Inflammatory macrophage (primary cell): ENCODE data around the gene BRAF.
A peak's percentile ranks its signal among the peaks of the same experiment; 100 is the strongest.
"Not testable (repeated sequence)": the region's sequence is repeated elsewhere in the genome, so short reads cannot be mapped to it uniquely, and the experiment has no call there.

Source experiments
- DNase-seq, 2 donors: peaks; one replicate each; pipeline ENCODE4 v3.0.0-alpha.2; 2020 to 2022

The BRAF gene

GRCh38 chr7:140767418-140767817 is 157.3 kb downstream of the BRAF start:
- DNase-seq, result no peak

DNA sequence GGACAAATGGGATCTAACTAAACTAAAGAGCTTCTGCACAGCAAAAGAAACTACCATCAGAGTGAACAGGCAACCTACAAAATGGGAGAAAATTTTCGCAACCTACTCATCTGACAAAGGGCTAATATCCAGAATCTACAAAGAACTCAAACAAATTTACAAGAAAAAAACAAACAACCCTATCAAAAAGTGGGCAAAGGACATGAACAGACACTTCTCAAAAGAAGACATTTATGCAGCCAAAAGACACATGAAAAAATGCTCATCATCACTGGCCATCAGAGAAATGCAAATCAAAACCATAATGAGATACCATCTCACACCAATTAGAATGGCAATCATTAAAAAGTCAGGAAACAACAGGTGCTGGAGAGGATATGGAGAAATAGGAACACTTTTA is 159.3 kb downstream of the BRAF start:
- not testable (repeated sequence) for DNase-seq

- DNase-seq, result not testable (repeated sequence)
Observed at GRCh38 chr7:140763166-140763565, 161.6 kb downstream of the BRAF start.

DNA sequence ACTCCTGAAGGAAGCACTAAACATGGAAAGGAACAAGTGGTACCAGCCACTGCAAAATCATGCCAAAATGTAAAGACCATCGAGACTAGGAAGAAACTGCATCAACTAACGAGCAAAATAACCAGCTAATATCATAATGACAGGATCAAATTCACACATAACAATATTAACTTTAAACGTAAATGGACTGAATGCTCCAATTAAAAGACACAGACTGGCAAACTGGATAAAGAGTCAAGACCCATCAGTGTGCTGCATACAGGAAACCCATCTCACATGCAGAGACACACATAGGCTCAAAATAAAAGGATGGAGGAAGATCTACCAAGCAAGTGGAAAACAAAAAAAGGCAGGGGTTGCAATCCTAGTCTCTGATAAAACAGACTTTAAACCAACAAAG is 163.4 kb downstream of the BRAF start:
- DNase-seq, result not testable (repeated sequence)

DNA sequence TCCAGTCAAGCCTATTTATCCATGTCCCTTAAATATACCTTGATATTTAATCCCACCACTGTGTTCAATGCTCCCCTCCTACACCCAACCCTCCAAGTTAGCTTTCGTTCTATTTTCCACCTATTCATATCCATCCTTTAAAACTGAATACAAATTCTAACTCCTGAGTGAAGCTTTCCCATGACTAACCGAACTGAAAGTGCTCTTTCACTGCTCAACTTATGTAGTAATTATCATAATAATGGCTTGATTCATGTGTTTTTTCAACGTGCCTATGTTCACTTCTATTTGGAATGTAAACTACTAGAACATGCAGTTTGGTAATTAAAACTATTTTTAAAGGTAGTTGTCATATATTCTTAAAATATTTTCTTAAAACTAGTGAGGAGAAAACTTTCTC is 170.2 kb downstream of the BRAF start:
- DNase-seq, result no peak

GRCh38 chr7:140752533-140752932 is 172.2 kb downstream of the BRAF start:
- DNase-seq, result peak; percentile 1 to 53

DNA sequence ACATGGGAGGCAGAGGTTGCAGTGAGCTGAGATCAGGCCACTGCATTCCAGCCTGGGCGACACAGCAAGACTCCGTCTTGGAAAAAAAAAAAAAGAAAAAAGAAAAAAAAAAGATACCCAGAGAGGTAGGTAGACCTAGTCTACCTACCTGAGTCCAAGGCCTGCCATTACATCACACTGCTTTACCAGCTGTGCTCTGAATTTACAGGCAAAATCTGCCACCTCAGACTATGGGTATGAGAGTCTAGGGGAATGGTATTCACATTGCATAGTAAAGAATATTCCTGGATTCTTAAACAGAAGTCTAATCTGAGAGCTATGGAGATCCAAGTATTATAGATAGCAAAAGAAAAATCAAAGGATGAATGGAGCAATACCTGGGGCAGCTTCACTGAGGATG is 178.0 kb downstream of the BRAF start:
- no peak for DNase-seq

DNA sequence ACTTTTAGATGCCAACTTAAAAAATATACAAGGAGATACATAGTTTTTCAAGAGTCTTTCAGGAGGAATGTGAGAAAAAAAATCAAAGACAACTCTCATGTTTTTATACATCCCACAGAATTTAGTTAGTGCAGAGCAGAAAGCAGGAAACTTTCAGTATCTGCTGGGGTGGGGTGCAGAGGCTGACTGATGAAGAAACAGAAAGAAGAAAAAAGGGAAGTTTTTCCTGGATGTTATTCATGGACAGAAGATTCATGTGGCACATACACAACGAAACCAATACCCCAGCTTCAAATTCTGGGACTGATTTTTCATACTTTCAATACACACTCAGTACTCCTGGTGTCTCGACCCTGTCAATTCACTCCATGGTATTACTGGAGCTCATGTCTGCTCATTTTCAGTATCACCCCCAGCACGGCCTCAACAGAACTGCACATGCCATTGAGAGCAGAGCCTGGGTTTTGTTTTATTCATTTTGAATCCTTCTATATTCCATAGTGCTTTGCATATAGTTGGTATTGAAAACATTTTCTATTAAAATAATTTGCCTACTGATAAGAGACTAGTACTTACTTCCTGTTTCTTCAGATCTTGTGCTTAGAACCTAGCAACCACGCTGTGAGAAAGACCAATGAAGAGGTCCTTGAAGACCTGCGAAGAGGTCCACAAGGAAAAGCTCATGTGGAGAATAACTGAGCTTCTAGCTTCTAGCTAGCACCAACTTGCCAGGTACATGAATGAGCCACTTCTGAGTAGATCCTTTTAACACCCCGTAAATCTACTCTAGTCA is 179.3 kb downstream of the BRAF start:
- peak; percentile 11 to 25 for DNase-seq

GRCh38 chr7:140744005-140744404 is 180.7 kb downstream of the BRAF start:
- no peak for DNase-seq

DNA sequence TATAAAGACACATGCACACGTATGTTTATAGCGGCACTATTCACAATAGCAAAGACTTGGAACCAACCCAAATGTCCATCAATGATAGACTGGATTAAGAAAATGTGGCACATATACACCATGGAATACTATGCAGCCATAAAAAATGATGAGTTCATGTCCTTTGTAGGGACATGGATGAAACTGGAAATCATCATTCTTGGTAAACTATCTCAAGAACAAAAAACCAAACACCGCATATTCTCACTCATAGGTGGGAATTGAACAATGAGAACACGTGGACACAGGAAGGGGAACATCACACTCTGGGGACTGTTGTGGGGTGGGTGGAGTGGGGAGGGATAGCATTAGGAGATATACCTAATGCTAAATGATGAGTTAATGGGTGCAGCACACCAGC is 181.5 kb downstream of the BRAF start:
- DNase-seq, result not testable (repeated sequence)

DNA sequence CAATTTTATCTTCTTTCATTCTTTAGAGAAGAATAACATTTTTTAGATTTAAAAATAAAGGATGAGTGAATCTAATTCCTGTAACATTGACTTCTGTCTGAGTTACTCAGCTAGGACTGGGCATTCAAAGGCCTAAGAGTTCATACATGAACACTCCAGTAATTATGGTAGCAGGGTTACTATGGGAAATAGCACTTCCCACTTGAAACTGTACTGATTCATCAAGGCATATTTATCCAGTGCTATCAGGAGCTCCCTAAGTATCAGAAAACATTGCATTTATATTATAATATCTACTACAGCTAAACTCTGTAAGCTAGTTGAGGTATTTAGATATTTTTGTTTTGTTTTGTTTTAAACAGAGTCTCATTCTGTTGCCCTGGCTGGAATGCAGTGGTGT is 186.4 kb downstream of the BRAF start:
- DNase-seq, result no peak

GRCh38 chr7:140734729-140735128 is 190.0 kb downstream of the BRAF start:
- no peak for DNase-seq

GRCh38 chr7:140734096-140734495 is 190.6 kb downstream of the BRAF start:
- no peak for DNase-seq

GRCh38 chr7:140732416-140732815 is 192.3 kb downstream of the BRAF start:
- no peak for DNase-seq

DNA sequence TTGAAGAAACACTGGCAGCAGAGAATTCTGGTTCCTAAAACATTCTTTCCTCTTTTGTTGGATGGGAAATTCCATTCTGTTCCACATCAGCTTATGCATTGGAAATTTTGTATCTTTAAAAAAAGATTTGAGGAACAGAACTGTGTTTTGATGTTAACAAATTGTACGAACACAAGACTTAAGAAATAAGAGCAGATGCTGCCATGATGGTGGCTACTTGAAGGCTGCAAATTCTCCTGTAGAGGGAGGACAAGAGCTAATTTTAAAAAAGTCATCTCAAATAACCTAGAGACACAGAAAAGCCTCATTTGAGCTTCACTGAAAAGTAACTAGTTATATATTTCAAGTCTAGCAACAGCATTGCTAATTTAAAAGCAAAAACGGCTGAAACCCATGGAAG is 198.4 kb downstream of the BRAF start:
- DNase-seq, result peak; percentile 4 to 11

- no peak for DNase-seq
Observed at GRCh38 chr7:140724706-140725105, 200.0 kb downstream of the BRAF start.

GRCh38 chr7:140723574-140723973 is 201.2 kb downstream of the BRAF start:
- DNase-seq, result no peak

DNA sequence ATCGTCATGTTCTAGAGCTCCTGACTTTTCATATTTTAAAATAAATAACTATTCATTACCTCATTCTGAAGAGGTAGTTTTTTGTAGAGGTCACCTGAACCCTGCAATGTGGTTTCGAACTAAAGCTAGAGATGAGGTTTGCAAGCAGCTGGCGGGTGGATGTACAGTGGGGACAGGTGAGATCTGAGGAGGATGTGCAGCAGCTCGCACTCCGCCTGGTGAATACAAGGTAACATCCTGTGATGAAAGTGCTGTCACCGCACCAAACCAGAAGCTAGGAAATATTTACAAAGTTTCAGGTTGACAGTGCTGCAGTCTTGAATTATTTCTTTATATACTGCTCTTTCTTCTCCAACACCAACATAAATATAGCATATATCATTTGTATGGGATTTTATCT is 201.7 kb downstream of the BRAF start:
- no peak for DNase-seq

GRCh38 chr7:140722254-140722653 is 202.5 kb downstream of the BRAF start:
- no peak for DNase-seq

GRCh38 chr7:140719721-140720120 is 205.0 kb downstream of the BRAF start:
- peak; percentile 42 to 45 for DNase-seq

GRCh38 chr7:140714331-140715040 is 210.2 kb downstream of the BRAF start:
- DNase-seq, result no peak

DNA sequence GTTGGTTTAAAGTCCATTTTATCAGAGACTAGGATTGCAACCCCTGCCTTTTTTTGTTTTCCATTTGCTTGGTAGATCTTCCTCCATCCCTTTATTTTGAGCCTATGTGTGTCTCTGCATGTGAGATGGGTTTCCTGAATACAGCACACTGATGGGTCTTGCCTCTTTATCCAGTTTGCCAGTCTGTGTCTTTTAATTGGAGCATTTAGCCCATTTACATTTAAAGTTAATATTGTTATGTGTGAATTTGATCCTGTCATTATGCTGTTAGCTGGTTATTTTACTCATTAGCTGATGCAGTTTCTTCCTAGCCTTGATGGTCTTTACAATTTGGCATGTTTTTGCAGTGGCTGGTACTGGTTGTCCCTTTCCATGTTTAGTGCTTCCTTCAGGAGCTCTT is 212.3 kb downstream of the BRAF start:
- DNase-seq, result not testable (repeated sequence)

GRCh38 chr7:140708764-140709163 is 216.0 kb downstream of the BRAF start:
- DNase-seq, result not testable (repeated sequence)

DNA sequence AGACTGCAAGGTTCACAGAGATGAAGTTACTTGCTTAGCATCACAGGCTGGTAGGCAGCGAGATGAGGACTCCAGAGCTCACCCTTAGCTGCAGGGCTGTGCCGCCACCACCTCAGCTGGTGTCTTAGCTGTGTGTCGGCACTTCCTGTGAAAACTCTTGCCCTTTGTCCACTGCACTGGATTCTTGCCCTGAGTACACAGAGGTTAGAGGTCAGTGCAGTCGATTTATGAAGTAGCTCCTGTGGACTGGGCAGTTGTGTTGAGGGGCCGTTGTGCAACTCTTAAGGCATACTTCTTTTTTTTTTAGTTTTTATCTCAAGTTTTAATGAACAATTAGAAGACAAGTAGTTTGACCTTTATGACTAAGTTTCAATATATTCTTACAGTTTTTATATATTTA is 217.6 kb downstream of the BRAF start:
- no peak for DNase-seq
